ENCODE results near the gene DAPK2.

The DAPK2 gene

DNA sequence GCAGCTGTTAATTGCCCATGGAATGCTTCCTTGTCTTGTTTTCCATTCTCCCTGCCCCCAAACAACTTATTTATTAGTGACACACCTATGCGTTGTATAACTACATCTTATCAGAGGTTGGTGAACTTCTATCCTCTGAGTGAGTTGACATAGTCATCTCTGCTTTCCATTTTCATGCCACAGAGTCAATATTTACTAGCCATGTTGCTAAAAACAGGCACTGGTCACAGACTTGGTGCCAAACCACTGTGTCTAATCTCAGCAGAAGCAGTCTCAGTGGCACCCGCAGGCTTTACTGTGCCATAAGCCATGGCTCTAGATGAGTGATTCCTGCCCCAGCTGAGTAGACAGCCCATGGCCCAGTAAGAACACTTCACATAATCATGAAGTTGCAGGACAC is 26.5 kb downstream of the DAPK2 start:
- no peak for DNase-seq

DNA sequence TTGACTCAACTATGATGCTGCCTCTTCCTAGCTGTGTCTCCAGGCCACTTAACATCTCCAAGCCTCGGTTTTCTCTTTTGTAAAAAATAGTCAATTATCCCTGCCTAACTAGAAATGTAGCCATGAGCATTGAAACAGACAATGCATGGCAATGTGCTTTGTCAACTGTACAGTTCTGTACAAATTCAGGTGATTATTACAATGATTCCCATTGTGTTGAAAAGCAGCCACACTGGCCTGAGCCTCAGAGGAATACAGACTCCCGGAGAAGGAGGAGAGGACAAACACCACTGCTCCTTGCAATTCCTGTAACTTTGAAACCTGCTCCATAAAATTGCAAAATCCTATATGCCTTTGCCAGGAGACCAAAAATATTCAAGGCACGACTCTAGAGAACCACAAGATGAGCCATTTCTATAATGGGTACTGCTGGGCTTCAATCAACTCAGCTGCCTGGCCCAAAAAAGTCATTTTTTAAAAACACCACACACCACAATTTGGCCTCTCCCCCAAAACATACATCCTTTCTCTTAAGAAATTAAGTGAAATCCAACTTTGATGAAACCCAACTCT is 28.6 kb downstream of the DAPK2 start:
- DNase-seq, result no peak

DNA sequence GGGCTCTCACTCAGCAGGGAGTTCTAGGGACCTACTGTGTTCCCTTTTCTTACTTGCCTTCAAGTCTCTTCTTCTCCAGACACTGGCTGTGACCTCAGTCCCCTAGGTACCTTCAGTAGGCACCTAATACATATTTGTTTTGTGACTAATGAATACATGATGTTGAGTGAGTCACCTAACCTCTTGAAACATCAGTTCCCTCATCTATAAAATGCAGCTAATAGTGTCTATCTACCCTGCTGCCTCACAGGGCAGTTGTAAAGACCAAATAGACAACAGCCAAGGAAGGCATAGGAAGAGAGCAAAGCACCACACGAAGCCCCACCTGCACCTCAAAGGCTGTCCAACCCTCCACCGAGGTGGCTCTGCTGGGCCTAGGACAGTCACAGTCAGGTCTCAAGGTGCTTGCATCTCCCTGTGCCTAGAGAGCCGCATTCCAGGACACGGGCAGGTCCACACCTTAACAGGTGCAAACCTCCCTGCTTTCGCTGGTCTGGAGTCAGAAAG is 29.1 kb downstream of the DAPK2 start:
- DNase-seq, result no peak

DNA sequence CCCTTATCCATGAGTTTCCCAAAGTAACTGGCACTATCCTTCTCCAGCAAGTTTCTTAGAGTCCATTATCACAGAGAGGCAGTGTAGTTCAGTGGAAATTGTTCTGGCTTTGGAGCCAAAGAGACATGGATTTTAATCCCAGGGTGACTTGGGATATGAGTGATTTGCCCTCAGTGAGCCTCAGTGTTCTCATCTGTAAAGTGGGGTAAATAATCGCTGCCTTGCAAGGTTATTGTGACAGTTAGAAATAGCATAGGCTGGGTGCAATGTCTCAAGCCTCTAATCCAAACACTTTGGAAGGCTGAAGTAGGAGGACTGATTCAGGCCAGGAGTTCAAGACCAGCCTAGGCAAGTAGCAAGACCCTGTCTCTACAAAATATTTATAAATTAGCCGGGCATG is 30.0 kb downstream of the DAPK2 start:
- no peak for DNase-seq

DNA sequence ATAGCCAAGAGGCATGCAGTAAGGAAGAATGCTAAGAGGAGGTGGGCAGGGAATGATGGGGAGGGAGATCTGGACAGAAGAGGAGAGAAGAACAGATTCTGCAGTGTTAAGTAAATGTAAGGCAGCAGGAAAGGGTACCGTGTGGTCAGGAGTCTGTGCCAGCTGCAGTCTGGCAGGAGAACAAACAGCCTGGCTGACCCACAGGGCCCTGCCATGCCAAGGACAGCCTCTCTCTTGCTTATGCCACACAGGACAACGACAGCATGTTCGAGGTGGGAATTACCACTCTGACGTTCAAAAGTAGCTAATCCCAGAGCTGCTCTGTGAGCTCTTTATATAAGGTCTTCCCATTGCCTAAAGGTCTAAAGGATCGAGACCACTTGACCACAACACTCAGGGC is 31.3 kb downstream of the DAPK2 start:
- no peak for DNase-seq

DNA sequence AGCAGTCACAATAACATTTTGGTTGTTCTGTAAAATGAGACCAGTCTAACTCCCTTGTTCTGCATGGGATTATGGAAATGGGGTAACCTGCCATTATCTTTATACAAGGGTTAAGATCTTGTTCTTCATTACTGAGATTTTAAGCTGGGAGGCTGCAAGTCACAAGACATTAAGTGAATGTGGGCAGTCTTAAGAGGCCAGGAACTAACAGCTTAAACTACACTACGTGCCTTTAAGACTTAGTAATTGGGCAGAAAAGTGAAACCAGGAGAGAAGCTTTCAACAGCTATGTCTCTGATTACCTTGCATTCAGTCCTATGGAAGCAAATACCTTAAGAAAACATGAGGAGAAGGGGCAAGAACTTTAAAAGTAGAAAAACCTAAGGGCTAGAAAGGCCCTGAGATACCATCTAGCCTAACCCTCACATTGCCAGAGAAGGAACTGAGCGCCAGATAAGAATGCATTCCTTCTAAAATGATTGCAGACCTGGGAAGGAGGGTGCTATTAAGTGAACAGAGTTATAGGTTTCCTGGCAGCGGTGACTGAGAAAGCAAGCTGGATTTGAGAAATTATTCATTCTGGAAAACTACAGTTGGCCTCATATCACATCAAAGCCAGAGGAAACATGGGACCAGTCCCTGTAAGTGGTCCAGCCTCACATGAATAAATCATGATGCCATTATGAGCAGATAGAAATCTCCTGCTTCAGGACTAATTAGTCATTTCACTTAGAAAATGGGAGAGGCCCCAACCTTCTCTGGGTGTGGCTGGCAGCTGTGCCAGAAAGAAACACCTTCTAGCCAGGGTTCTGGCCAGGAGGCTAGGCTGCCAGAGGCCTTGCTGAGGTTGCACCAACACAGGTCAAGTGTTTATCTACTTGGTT is 32.9 kb downstream of the DAPK2 start:
- no peak for DNase-seq

DNA sequence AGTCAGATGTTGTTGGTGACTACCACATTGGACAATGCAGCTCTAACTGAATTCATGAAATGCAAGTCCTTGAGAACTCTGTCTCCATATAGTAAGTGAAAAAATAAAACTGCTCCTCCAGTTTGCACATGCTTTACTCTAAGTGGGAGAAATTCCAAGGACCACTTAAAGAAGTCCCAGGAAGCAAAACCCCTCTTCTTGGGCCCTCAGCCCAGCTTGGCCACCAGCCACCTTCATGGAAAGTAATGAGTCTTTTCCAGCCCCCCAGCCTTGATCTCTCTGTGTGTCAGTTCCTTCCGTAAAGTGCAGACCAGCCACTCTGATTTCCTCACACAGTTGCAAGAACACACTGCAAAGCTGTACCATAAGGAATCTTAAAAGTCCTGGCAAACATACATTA is 34.5 kb downstream of the DAPK2 start:
- DNase-seq, result no peak

DNA sequence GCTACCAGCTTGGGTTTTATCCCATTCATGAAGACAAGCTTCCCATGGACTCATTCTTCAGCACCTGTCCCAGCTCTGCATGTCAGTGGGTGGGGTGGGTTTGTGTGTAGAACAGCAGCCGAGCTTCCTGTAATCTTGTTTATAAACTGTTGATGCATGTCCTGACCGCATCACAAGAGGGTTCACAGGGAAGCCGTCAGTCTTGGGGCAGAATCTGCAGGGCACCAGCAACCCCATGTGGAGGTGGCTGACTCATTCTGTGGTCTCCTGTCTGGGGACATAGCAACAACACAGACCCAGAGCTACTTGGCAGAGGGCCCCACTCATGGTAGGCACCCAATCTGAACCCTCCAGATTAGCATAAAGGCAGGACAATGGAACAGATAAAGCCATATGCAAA is 35.6 kb downstream of the DAPK2 start:
- DNase-seq, result peak; percentile 73

DNA sequence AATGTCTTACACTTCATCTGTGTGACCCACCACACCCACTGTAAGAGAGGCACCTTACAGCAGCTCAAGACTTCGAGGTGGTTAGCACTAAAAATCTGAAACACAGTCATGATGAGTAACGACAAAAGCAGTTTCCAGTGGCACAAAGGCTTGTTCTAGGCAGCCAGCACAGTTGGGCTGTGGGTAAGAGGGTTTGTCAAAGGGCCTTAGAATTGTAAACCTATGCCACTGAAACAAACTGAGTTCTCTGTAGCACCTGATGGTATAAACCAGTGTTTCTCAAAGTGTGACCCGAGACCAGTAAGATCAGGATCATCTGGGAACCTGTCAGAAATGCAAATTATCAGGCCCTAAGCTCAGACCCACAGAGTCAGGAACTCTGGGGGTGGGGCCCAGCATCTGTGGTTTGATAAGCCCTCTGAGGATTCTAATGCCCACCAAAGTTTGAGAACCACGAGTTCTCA is 36.5 kb downstream of the DAPK2 start:
- peak; percentile 19 for DNase-seq

DNA sequence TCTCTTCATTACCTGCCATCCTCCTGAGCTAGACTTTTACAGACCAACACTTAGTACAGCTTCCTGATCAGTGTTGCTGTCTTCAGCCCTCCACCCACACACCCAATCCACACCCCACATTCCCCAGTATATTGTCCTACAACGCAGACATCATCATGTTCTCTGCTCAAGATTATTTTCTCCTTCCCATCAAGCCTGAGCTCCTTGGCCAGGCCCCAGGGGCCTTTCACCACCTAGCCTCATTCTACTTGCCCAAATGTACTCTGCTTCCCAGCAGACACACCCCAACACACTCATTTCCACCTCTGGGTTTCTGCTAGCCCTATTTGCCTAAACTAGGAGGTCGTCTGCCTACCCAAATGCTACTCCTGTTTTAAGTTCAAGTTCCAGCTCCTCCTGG is 37.0 kb downstream of the DAPK2 start:
- DNase-seq, result no peak

DNA sequence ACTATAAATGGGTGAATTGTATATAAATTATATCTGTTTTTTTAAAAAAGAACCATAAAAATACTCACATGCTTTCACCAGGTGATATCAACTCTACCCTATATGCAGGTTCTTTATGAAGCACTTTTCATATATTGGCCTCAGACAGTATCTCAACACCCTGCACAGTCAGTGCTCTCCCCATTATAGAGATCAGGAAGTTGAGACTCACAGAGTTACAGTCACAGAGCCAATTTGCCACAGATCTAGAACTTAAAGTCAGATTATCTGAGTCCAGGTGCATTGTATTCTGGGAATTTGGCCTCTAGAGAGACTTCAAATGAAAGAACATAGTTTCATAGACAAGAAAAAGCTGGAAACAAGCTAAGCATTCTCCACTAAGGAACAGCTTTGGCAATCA is 38.1 kb downstream of the DAPK2 start:
- no peak for DNase-seq

DNA sequence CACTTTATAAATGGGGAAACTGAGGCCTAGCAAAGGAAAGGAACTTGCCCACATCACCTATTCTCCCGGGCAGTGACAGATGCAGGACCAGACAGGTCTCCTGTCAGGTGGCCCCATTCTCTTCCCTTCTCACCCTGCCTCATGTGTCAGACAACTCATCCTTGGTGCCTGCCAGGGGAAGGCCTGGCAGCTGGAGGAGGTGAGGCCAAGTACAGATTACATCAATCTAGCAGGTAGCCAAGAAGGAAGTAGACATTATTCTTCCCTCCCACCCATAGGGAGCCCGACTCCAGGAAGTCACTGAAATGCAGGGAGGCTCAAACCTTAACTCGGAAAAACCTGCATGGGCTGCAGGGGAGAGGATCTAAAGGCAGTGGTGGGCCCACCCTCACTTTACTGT is 39.6 kb downstream of the DAPK2 start:
- DNase-seq, result no peak

DNA sequence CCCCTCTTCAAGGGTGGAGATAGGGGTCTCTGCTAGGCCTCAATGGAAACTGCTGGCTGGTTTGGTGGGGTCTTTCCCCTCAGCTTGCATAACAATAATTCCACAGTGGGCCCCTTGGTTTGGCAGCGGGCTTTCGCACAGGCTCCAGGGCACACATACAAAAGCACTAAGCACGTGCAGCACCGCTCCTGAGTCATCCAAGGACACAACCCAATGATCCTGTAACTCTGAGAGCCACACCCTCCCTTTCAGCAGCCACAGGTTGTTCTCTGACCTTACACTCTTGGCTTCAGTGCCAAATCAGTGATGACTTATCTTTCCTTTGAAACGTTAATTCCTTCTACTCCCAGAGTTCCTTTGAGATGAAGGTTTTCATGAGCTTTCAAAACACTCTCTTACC is 41.7 kb downstream of the DAPK2 start:
- no peak for DNase-seq

DNA sequence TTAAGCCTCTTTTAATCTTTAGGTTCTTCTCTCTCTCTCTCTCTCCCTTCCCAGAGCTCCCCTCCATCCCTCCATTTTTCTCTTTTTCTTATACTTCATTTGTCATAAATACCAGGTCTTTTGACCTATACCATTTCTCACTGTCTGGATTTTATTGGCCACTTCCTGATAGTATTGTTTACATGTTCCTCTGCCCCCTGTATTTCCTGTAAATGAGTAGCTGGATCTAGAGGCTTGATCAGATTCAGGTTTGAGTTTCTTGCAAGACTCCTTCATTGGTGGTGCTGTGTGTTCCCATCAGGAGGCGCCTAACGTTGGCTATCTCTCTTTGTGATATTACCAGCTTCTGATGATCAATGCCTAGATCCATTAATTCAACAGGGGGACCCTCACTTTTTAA is 42.2 kb downstream of the DAPK2 start:
- DNase-seq, result no peak

DNA sequence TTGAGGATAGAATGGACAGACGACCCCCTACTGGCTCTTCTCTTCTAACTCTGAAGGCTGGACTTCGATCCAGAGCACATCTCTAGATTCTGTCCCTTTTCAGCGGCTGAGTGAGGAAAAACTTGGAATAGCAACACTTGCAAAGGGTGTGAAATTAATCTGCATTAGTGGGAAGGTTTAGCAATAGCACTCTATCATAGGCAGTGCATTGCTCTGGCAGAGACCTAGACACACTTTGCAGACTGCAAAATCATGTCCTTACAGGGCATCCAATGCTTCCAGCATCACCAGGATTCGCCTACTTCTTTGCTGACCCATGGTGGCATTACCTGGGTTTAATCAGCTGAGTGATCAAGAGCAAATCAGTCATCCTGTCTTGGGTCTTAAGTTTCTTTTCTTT is 43.1 kb downstream of the DAPK2 start:
- DNase-seq, result no peak

DNA sequence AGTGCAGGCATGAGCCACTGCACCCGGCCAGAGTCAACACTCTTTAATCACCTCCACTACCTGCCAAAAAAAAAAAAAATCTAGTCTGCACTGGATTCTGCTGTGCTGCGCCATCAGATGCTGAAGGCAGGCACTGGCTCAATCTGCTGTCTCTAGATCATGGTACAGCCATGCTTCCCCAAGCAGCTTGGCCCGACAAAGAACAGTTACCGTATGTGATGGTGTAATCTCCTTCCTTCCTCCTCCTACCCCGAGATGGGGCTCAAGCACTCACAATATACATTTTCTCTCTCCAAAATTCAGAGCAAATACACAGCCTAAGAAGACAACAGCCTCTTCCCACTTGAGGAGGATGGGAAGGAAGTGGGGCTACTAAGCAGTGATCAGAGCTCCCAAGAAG is 45.1 kb downstream of the DAPK2 start:
- DNase-seq, result no peak

DNA sequence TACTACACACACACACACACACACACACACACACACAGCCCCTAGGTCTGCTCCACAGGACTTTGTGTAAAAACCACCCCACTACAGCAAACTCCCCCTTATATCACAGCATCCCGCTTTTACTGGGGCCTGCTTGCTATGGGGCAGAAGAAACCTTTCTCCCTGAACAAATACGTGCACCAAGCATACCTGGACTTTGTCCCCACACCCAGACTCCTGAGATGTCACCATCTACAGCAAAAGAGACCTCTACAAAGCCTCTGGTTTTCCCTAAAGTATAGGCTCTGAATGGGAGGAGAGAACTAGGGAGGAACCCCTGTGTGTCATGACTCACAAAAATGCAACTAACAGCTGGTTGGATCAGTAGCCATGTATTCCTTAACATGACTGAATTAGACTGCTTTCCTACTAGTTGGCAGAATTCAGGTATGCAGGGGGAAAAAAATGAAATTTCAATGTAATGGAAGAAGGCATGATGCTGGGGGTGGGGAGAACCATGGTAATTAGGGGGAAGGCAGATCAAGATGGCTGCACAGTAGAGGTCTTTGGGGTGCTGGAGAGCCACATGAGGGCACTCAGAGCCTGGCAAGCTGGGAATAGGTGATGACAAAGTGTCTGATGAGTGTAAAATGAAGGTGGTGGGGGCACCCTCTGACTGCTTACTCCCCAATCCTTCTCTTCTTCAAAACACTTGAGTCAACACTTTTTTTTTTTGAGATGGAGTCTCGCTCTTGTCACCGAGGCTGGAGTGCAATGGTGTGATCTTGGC is 45.9 kb downstream of the DAPK2 start:
- no peak for DNase-seq

DNA sequence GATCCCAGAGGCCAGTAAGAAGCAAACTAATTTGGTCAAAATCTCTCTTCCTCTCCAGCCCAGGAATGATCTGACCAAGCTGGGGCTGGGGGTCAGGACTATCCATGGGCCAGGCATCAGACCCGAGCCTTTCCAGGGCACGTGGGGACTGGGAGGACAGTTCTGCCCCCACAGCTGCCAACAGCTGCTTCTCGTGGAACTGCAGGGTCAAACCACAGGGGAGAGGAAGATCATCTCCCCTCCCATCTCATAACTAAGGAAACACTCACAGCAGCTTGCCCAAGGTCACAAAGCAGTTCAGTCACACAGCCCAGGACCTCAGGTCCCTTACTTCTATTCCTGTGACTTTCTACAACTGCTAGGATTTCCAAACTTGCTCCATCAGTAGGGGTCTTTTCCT is 47.1 kb downstream of the DAPK2 start:
- DNase-seq, result no peak

DNA sequence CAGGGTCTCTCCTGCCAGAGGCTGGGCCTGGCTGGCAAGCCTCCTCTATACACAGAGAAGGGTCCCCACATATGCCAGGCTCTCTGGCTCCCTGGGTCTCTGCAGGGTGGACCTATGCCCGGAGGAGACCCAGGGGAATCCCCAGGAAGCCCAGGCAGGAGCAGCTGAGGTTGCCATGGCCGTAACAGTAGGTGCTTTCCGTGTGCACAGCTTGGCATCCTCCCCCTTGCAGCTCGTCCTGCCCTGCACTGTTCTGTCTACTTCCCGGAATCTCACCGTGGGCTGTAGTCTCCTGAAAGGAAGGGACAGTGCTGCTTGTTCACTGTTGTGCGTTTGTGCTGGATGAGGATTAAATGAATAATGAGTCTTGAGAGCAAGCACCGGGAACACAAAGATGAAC is 47.8 kb downstream of the DAPK2 start:
- no peak for DNase-seq

DNA sequence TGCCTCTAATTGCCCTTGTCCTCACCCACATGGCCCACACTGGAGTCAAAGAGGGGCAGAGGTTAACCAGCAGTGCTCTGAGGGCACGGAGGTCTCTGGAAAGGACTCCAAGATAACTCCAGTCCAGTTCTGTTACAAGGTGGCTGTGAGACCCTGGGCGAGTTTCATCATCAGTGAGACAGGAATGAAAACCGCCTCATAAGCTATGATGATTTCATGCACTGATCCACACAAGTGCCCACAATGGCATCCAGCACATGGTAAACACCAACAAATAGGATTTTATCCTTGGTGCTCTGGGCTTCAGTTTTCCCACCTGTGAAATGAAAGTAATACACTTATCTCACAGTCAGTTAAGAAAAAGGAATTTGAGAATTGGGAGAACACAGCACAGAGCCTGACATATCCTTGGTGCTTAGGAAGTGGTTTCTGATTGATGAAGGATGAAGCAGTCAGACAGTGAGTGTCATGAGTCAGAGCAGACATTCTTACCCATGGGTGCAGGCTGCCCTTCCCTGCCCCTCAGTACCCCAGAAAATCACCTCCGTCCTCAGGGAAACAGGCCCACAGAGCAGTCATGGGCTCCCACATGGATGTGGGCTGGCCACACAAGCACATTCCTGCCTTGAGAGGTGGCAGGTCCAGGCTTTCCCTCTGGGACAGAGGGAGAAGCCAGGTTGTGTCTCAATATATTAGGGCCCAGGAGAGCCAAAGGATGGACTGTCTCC is 48.4 kb downstream of the DAPK2 start:
- no peak for DNase-seq

DNA sequence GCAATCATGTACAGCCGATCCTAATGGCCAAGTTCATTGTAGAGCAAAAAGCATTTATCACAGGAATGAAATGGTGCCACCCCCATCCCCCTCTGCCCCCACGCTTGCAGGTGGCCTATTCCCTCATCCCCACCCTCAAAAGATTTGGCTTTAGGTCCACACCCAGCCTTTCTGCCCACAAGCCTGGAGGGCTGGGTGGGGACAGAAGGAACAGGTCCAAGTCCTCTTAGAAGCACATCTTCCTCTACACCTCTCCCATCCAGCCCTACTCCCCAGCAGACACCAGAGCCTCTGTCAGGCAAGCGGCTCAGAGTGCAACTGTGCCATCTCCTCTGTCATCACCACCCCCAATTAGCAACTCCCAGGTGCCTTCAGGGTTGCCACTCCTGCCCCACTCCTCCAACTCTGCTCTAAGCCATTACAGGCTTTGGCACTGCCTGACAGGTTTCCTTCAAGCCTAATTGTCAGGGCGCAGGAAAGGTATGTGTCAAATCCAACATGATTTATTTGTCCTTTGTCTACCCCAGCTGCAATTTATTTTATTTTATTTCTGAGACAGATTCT is 49.4 kb downstream of the DAPK2 start:
- DNase-seq, result no peak

DNA sequence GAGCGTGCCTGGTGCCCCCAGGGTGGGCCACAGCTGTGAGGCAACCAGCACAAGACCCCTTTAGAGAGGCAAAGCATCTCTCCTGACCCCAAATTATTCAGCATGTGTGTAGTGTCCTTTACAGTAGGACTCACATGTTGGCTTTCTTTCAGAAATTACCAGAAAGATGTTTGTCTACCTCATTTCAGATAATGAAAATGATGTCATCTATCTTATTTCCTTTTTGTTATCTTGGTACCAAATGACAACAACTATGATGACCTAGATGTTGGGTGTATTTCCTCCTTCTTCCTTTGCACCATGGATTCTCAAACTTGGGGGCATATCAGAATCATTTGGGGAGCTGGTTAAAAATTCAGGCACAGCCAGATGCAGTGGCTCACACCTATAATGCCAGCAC is 50.5 kb downstream of the DAPK2 start:
- DNase-seq, result no peak

Measured in activated CD4-positive, alpha-beta T cell treated with anti-CD3 and anti-CD28 coated beads for 1 hour (primary cell).